ENCODE results near the gene SLCO4C1. TPM values are rescaled to one million over a fixed set of nuclear protein-coding genes. Genes with fewer than 3 reads are reported as not detected.

SLCO4C1 gene
- polyA plus RNA-seq, 1 of the 3 experiments (the other 2 are of a cell fraction): not detected

- TF ChIP-seq RAD21 (IDR thresholded peaks at IDR 0.05; ENCODE audit: low read length) (no peak), MAX (IDR thresholded peaks at IDR 0.05; ENCODE audit: low read depth) (no peak), POLR2AphosphoS5 (IDR thresholded peaks at IDR 0.05; ENCODE audit: low read depth, low read length) (no peak), RXRA (IDR thresholded peaks at IDR 0.05; ENCODE audit: borderline replicate concordance, low read depth) (no peak), TAF1 (IDR thresholded peaks at IDR 0.05; ENCODE audit: borderline replicate concordance, low read depth, low read length) (no peak), PBX3 (IDR thresholded peaks at IDR 0.05) (no peak), JUND (IDR thresholded peaks at IDR 0.05) (no peak), REST (IDR thresholded peaks at IDR 0.05; ENCODE audit: low read depth, low read length) (no peak), TCF12 (IDR thresholded peaks at IDR 0.05) (no peak)
- Histone ChIP-seq H3K9ac (no peak overlapping the region), H4K20me1 (ENCODE audit: insufficient read depth) (no peaks in the 10 kb centered on the region), H3K9me3 (no peaks in the 10 kb centered on the region), H3K4me1 (ENCODE audit: control insufficient read depth in 1 of 2, insufficient read depth in 2 of 2, low read depth in 1 of 2, low read length in 1 of 2) (no peaks in the 10 kb centered on the region), H3K36me3 (replicated peaks in 1 of 2; ENCODE audit: control insufficient read depth in 1 of 2, insufficient read depth in 2 of 2, low read length in 1 of 2) (no peaks in the 10 kb centered on the region), H3K27ac (ENCODE audit: low read depth in 2 of 2, low read length in 1 of 2) (no peak overlapping the region), H3K79me2 (ENCODE audit: insufficient read depth) (no peaks in the 10 kb centered on the region), H3K4me3 (ENCODE audit: low read depth in 2 of 2, low read length in 1 of 2) (no peak overlapping the region), H3K27me3 (ENCODE audit: insufficient read depth) (no peaks in the 10 kb centered on the region), H2AFZ (ENCODE audit: low read depth) (no peak overlapping the region), H3K9me2 (no peaks in the 10 kb centered on the region), H3F3A (replicated peaks; ENCODE audit: insufficient read depth) (no peaks in the 10 kb centered on the region), H3K4me2 (no peak overlapping the region)
- CTCF ChIA-PET: no interaction called here
- 52% methylated on average over 1 of the region's 1 CpG for WGBS (ENCODE audit: low lambda C conversion rate)
- POLR2A ChIA-PET: no interaction called here
- no peak for DNase-seq
Measured at GRCh38 chr5:102211165-102211564, 84.9 kb downstream of the SLCO4C1 start.

GRCh38 chr5:102200861-102201260, 95.2 kb downstream of the SLCO4C1 start:
- ChIA-PET POLR2A (no interaction called here), CTCF (no interaction called here)
- Histone ChIP-seq H3K27me3 (ENCODE audit: insufficient read depth) (no peaks in the 10 kb centered on the region), H3K4me2 (no peak overlapping the region), H3K79me2 (ENCODE audit: insufficient read depth) (no peaks in the 10 kb centered on the region), H3K4me1 (ENCODE audit: control insufficient read depth in 1 of 2, insufficient read depth in 2 of 2, low read depth in 1 of 2, low read length in 1 of 2) (no peaks in the 10 kb centered on the region), H3K27ac (ENCODE audit: low read depth in 2 of 2, low read length in 1 of 2) (no peak overlapping the region), H3K9me3 (no peaks in the 10 kb centered on the region), H4K20me1 (ENCODE audit: insufficient read depth) (no peaks in the 10 kb centered on the region), H3K36me3 (replicated peaks in 1 of 2; ENCODE audit: control insufficient read depth in 1 of 2, insufficient read depth in 2 of 2, low read length in 1 of 2) (no peaks in the 10 kb centered on the region), H3F3A (replicated peaks; ENCODE audit: insufficient read depth) (no peaks in the 10 kb centered on the region), H3K4me3 (ENCODE audit: low read depth in 2 of 2, low read length in 1 of 2) (no peak overlapping the region), H2AFZ (ENCODE audit: low read depth) (no peak overlapping the region), H3K9me2 (no peaks in the 10 kb centered on the region), H3K9ac (no peak overlapping the region)
- whole genome bisulfite sequencing (ENCODE audit: low lambda C conversion rate): 5% methylated on average over 3 of the region's 3 CpGs
- DNase-seq: no peak
- TF ChIP-seq NFIC (IDR thresholded peaks at IDR 0.05; ENCODE audit: borderline replicate concordance) (no peak), RAD21 (IDR thresholded peaks at IDR 0.05; ENCODE audit: low read length) (no peak), RCOR1 (IDR thresholded peaks at IDR 0.05; ENCODE audit: low read length) (no peak), TAF1 (IDR thresholded peaks at IDR 0.05; ENCODE audit: borderline replicate concordance, low read depth, low read length) (no peak), ZBTB33 (IDR thresholded peaks at IDR 0.05; ENCODE audit: borderline replicate concordance, low read depth) (no peak), MEF2A (IDR thresholded peaks at IDR 0.05; ENCODE audit: borderline replicate concordance, low read depth) (no peak), SIN3A (IDR thresholded peaks at IDR 0.05; ENCODE audit: borderline replicate concordance, low read depth, low read length) (no peak), TEAD4 (IDR thresholded peaks at IDR 0.05; ENCODE audit: borderline replicate concordance, insufficient read depth) (no peak), PBX3 (IDR thresholded peaks at IDR 0.05) (no peak), SMC3 (IDR thresholded peaks at IDR 0.05; ENCODE audit: low read depth, low read length) (no peak), MAX (IDR thresholded peaks at IDR 0.05; ENCODE audit: low read depth) (no peak), FOXM1 (IDR thresholded peaks at IDR 0.05; ENCODE audit: low read depth) (no peak), POLR2AphosphoS5 (IDR thresholded peaks at IDR 0.05; ENCODE audit: low read depth, low read length) (no peak), MXI1 (IDR thresholded peaks at IDR 0.05; ENCODE audit: low read depth, low read length) (no peak), EZH2phosphoT487 (IDR thresholded peaks at IDR 0.05; ENCODE audit: borderline replicate concordance, low read depth) (no peak), YY1 (IDR thresholded peaks at IDR 0.05; ENCODE audit: low read depth) (no peak)

Data from SK-N-SH (cell line).